Activated CD4-positive, alpha-beta memory T cell treated with anti-CD3 and anti-CD28 coated beads for 36 hours (primary cell): ENCODE results near the gene GPR137B. TPM values are rescaled to one million over a fixed set of nuclear protein-coding genes. Genes with fewer than 3 reads are reported as not detected.
"Not testable (repeated sequence)": the region's sequence is repeated elsewhere in the genome, so short reads cannot be mapped to it uniquely, and the experiment has no call there.

Source experiments
- CTCF ChIA-PET: fragments of 350-600 bp; sonication (Branson Sonifier 250); formaldehyde crosslinking; loops from one replicate; lab custom pipeline; 2021; ENCODE audit warnings: antibody characterized with exemption, inconsistent platforms; lab: Charles Lee
- POLR2A ChIA-PET: fragments of 350-600 bp; sonication (Branson Sonifier 250); formaldehyde crosslinking; loops from one replicate; lab custom pipeline; 2021; ENCODE audit warnings: antibody characterized with exemption; lab: Charles Lee
- DNase-seq: peaks from one replicate; pipeline ENCODE4 v3.0.0-alpha.2; 2020
- H3K27ac Mint-ChIP-seq: one replicate; pipeline ENCODE4 v1.8.0; 2021; ENCODE audit warnings: mixed read lengths
- H3K27me3 Mint-ChIP-seq: one replicate; pipeline ENCODE4 v1.8.0; 2021; ENCODE audit warnings: mixed read lengths
- H3K36me3 Mint-ChIP-seq: one replicate; pipeline ENCODE4 v1.8.0; 2021; ENCODE audit warnings: mixed read lengths
- H3K4me1 Mint-ChIP-seq: one replicate; pipeline ENCODE4 v1.8.0; 2021; ENCODE audit warnings: low read depth, mixed read lengths
- H3K4me3 Mint-ChIP-seq: one replicate; pipeline ENCODE4 v1.8.0; 2021; ENCODE audit warnings: mild to moderate bottlenecking, mixed read lengths
- H3K9me3 Mint-ChIP-seq: one replicate; pipeline ENCODE4 v1.8.0; 2021; ENCODE audit warnings: mixed read lengths
- intact Hi-C: fragments of 100-400 bp; cut with micrococcal nuclease; formaldehyde crosslinking; loops from one replicate; pipeline ENCODE4 v1.15.1; 2023
- total RNA-seq, 2 experiments: library from RNA; stranded (reverse); gene quantifications; one replicate each; pipeline ENCODE4 v1.2.3, GENCODE V29; 2021

GPR137B gene
- 1 to 10 TPM; 5.6 TPM for total RNA-seq

GRCh38 chr1:236142253-236143103, at the start of gene GPR137B:
GPR137B (plus strand) TSS chr1:236142539; CDS start chr1:236142623, 84 bp downstream.
- intact Hi-C loops, result loop anchor here (1.0 to 5.0 kb wide), 3 partner anchors 14 to 140 kb away; no protein-coding TSS in a partner anchor
- H3K9me3 Mint-ChIP-seq, result no peaks in the 10 kb centered on the region
- ChIA-PET POLR2A (interaction anchor here (1.8 to 2.2 kb wide), 2 partner anchors 13 to 18 kb away, joined by 4 to 9 read pairs; no protein-coding TSS in a partner anchor), CTCF (no interaction called here)
- H3K27me3 Mint-ChIP-seq, result peaks cover 27% of the 10 kb centered on the region
- H3K27ac Mint-ChIP-seq, result peak within 1 kb of the TSS; percentile 78
- peak; percentile 78 for DNase-seq
- H3K36me3 Mint-ChIP-seq, result peaks cover 2% of the 10 kb centered on the region
- peak within 1 kb of the TSS; percentile 94 for H3K4me3 Mint-ChIP-seq
- peaks cover 21% of the 10 kb centered on the region for H3K4me1 Mint-ChIP-seq

DNA sequence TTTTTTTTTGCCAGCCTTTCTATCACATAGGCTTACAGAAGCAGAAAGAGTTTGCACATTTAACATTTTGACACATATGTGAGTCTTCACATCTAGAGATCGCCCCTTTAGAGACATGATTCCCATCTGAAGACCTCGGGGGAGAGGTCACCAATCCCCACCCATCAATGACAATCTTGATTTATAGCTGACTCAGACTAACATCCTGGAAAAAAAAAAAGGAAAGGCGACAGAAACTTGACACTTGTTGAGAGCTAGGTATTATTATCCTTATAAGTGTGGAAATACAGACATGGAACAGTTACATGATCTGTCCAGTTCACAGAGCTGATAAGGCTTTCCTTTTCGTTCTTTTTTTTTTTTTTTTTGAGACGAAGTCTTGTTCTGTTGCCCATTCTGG, 49.4 kb upstream of the GPR137B start:
- Mint-ChIP-seq H3K4me3 (no peak overlapping the region), H3K27ac (no peak overlapping the region), H3K4me1 (peaks cover 6% of the 10 kb centered on the region), H3K9me3 (peaks cover 11% of the 10 kb centered on the region), H3K27me3 (peaks cover 12% of the 10 kb centered on the region), H3K36me3 (peaks cover 8% of the 10 kb centered on the region)
- intact Hi-C loops, result no loop called here
- ChIA-PET CTCF (no interaction called here), POLR2A (no interaction called here)
- no peak for DNase-seq

DNA sequence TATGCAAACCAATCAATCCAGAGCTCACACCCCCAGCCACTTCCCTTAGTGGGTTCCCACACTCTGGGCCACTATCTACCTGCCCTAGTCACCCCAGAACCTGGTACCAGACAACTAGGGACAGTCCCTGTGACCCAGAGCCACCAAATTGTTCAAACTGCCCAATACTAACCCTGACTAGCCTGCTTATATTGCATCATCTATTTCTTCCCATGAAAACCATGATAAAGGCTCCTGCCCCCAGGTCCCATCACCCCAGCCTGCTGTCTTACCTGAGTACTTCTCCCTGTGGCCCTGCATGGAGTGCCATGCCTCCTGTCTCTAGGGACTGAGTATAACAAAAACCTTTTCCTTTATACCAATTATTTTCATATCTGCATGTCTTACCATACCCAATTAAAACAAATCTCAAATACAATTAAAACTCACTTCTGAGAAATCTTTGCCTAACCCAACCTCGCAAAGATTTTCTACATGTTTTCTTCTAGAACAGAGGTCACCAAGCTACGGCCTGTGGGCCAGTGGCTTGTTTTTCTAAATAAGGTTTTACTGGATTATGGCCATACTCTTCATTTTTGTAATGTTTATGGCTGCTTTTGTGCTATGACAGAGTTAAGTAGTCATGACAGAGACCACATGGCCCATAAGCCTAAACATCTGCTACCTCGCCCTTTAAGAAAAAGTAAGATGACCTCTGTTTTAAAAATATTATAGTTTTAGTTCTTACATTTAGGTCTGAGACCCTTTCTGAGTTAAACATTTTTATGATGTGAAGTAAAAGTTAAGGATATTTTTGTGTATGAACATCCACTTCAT, 46.4 kb upstream of the GPR137B start:
- intact Hi-C loops, result no loop called here
- ChIA-PET CTCF (no interaction called here), POLR2A (no interaction called here)

DNA sequence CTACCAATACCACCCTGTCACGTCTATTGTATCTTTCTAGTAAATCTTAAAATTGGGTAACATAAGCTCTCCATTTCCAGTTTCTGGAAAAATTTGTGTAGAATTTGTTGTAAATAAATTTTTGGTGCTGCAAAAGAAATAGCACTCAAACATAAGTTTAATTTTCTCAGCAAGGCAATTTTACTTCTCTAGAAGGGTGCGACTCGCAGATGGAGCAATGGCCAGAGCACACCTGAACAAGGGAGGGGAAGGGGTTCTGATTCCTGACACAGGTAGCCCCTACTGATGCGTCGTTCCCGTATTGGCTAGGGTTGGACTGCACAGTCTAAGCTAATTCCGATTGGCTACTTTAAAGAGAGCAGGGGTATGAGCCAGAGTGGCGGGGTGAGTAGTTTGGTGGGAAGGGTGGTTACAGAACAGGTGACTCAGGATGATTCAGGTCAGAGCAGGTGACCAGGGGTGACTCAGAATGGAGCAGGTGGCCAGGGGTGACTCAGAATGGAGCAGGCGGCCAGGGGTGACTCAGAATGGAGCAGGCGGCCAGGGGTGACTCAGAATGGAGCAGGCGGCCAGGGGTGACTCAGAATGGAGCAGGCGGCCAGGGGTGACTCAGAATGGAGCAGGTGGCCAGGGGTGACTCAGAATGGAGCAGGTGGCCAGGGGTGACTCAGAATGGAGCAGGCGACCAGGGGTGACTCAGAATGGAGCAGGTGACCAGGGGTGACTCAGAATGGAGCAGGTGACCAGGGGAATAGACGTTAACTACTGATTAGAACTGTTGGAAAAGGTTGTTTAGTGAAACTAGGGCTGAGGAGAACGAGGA, 45.5 kb upstream of the GPR137B start:
- Mint-ChIP-seq H3K9me3 (peaks cover 11% of the 10 kb centered on the region), H3K27ac (peak overlapping the region; percentile 87), H3K4me3 (peak overlapping the region; percentile 42)
- CTCF ChIA-PET, H3K36me3 Mint-ChIP-seq, H3K4me1 Mint-ChIP-seq, POLR2A ChIA-PET, intact Hi-C loops, H3K27me3 Mint-ChIP-seq: not testable (repeated sequence)
- peak; percentile 91 for DNase-seq

More for the DNA sequence above, 46.4 kb upstream of the GPR137B start:
- Mint-ChIP-seq H3K4me1 (peaks cover 6% of the 10 kb centered on the region), H3K36me3 (peaks cover 8% of the 10 kb centered on the region), H3K9me3 (peaks cover 11% of the 10 kb centered on the region), H3K27me3 (peaks cover 10% of the 10 kb centered on the region), H3K4me3 (no peak overlapping the region), H3K27ac (peak overlapping the region; percentile 51)
- no peak for DNase-seq

DNA sequence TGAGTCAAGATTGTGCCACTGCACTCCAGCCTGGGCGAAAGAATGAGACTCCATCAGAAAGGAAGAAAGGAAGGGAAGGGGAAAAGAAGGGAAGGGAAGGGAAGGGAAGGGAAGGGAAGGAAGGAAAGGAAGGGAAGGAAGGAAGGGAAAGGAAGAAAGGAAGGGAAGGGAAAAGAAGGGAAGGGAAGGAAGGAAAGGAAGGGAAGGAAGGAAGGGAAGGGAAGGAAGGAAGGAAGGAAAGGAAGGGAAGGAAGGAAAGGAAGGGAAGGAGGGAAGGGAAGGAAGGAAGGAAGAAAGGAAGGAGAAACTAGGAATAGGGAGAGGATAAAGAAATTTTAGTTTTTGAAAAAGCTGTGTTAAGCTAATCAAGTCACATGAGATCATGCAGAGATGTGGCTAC, 44.1 kb upstream of the GPR137B start:
- Mint-ChIP-seq H3K9me3 (peaks cover 11% of the 10 kb centered on the region), H3K36me3 (peaks cover 8% of the 10 kb centered on the region), H3K27me3 (peaks cover 10% of the 10 kb centered on the region), H3K4me1 (peaks cover 6% of the 10 kb centered on the region), H3K27ac (no peak overlapping the region), H3K4me3 (no peak overlapping the region)
- intact Hi-C loops, result no loop called here
- CTCF ChIA-PET, result no interaction called here
- DNase-seq, result no peak
- POLR2A ChIA-PET, result no interaction called here

DNA sequence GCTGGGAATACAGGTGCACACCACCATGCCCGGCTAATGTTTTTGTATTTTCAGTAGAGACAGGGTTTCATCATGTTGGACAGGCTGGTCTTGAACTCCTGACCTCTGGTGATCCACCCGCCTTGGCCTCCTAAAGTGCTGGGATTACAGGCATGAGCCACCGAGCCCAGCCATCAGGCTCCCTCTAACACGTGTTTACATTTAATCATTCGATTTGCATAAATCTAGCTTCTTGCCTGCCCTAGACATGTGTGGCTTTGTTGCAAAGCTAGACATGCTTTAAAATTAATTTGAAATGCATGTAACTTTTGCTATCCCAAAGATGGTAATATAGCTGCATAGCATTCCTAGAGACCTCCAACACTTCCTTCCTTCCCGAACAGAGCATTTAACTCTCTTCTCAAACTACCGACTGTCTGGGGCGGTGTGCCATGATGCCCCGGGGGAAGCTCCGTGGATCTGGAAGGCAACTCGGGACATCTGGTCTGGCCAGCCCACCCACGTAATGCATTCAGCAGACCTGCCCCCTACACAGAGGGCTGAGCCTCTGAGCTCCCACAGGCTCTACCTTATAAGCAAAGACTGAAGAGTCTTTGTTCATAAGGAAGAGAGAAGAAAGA, 42.9 kb upstream of the GPR137B start:
- Mint-ChIP-seq H3K4me3 (no peak overlapping the region), H3K9me3 (peaks cover 11% of the 10 kb centered on the region), H3K27me3 (peaks cover 8% of the 10 kb centered on the region), H3K27ac (no peak overlapping the region), H3K36me3 (peaks cover 8% of the 10 kb centered on the region), H3K4me1 (peaks cover 8% of the 10 kb centered on the region)
- no peak for DNase-seq
- ChIA-PET POLR2A (interaction anchor here (0.6 kb wide), 1 partner anchor 138 kb away, joined by 3 read pairs; no protein-coding TSS in a partner anchor), CTCF (interaction anchor here (0.6 kb wide), 1 partner anchor 386 kb away, joined by 3 read pairs; no protein-coding TSS in a partner anchor)
- intact Hi-C loops, result no loop called here

DNA sequence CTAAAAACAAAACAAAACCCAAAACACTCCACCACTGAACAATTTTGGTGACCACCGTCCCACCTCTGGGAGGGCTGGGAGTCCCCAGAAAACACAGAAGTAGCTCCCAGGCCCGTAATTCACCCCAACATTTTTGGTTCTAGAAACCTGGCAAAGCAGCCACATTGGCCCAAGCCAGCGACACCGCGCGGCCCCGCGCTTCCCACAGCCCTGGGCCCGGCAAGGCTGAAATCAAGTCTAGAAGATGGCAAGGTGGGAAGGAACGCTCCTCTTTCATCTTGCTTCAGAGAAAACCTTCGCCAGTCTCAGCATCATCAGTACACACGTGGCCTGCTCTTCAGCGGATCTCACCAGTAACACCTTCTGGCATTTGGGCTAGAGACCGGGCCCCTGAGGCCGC, 41.5 kb upstream of the GPR137B start:
- POLR2A ChIA-PET, result no interaction called here
- intact Hi-C loops, result loop anchor here (5.0 to 10.0 kb wide), 4 partner anchors 504 to 1462 kb away; partner anchors contain the start of gene HEATR1

DNA sequence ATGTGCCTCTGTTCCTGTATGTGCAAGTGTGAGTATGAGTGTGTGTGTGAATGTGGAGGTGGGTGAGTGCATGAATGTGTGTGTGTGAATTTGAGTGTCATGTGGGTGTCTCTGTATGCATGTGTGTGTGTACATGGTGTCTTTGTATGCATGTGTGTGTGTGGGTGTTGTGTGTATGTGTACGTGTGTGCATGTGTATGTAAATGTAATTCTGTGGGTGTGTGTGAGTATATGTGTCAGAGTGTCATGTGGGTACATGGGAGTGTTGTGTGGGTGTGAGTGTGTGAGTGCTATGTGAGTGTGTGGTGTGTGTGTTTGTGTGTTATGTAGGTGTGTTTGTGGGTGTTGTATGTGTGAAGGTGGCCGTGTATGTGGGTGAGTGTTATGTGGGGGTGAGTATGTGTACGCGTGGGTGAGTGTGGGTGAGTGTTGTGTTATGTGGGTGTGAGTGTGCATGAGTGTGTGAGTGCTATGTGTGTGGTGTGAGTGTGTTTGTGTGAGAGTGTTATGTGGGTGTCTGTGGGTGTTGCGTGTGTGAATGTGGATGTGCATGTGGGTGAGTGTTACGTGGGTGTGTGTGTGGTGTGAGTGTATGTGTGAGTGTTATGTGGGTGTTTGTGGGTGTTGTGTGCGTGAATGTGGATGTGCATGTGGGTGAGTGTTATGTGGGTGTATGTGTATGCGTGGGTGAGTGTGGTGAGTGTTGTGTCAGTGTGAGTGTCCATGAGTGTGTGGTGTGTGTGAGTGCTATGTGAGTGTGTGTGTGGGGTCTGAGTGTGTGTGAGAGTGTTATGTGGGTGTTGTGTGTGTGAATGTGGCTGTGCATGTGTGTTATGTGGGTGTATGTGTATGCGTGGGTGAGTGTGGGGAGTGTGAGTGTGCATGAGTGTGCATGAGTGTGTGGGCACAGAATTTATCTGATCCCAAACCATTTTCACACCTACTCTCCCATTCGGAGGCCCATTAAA, 40.8 kb upstream of the GPR137B start:
- peaks cover 10% of the 10 kb centered on the region for H3K9me3 Mint-ChIP-seq
- intact Hi-C loops, result loop anchor here (5.0 to 10.0 kb wide), 4 partner anchors 503 to 1461 kb away; partner anchors contain the start of gene HEATR1
- CTCF ChIA-PET, result no interaction called here
- H3K36me3 Mint-ChIP-seq, result peaks cover 6% of the 10 kb centered on the region
- peaks cover 7% of the 10 kb centered on the region for H3K4me1 Mint-ChIP-seq
- no peak overlapping the region for H3K27ac Mint-ChIP-seq
- POLR2A ChIA-PET, result no interaction called here
- no peak for DNase-seq
- H3K27me3 Mint-ChIP-seq, result no peaks in the 10 kb centered on the region
- H3K4me3 Mint-ChIP-seq, result no peak overlapping the region

More for the DNA sequence above, 41.5 kb upstream of the GPR137B start:
- H3K27me3 Mint-ChIP-seq, result peaks cover 1% of the 10 kb centered on the region
- no peak overlapping the region for H3K4me3 Mint-ChIP-seq
- no peak for DNase-seq
- peaks cover 8% of the 10 kb centered on the region for H3K4me1 Mint-ChIP-seq
- CTCF ChIA-PET, result no interaction called here
- no peak overlapping the region for H3K27ac Mint-ChIP-seq
- H3K36me3 Mint-ChIP-seq, result peaks cover 8% of the 10 kb centered on the region
- H3K9me3 Mint-ChIP-seq, result peaks cover 11% of the 10 kb centered on the region

GRCh38 chr1:236102611-236103010, 39.7 kb upstream of the GPR137B start:
- Mint-ChIP-seq H3K4me3 (no peak overlapping the region), H3K9me3 (peaks cover 1% of the 10 kb centered on the region), H3K27ac (no peak overlapping the region), H3K4me1 (peaks cover 5% of the 10 kb centered on the region), H3K36me3 (no peaks in the 10 kb centered on the region), H3K27me3 (no peaks in the 10 kb centered on the region)
- DNase-seq, result no peak
- ChIA-PET CTCF (interaction anchor here (0.6 kb wide), 1 partner anchor 140 kb away, joined by 3 read pairs; no protein-coding TSS in a partner anchor), POLR2A (no interaction called here)
- intact Hi-C loops, result loop anchor here (1.0 to 10.0 kb wide), 5 partner anchors 388 to 1460 kb away; partner anchors contain the start of gene HEATR1

DNA sequence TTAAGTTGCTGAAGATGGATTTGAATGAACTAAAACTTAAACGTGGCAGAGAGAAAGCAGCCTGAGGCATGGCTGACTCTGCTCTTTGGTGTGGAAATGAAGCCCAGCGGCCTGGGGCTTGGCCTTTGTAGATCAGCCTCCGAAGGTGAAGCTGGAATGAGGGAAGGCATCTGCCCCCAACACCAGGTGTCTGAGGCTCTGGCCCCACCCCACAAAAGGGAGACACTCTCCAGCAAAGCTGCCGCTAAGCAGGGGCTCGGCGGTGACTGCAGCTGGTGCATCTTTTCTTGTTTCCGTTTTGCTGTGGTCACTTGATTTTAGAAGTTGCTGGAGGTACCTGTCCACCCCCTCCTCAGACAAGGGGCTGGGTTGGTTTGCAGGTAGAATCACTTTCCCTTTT, 39.3 kb upstream of the GPR137B start:
- no peak for DNase-seq
- intact Hi-C loops, result loop anchor here (1.0 to 10.0 kb wide), 5 partner anchors 387 to 1459 kb away; partner anchors contain the start of gene HEATR1
- Mint-ChIP-seq H3K27me3 (no peaks in the 10 kb centered on the region), H3K36me3 (no peaks in the 10 kb centered on the region), H3K9me3 (no peaks in the 10 kb centered on the region), H3K4me1 (peaks cover 5% of the 10 kb centered on the region), H3K4me3 (no peak overlapping the region), H3K27ac (no peak overlapping the region)
- POLR2A ChIA-PET, result no interaction called here
- CTCF ChIA-PET, result no interaction called here
